ENCODE measurements around the gene FUT1. TPM values are rescaled to one million over a fixed set of nuclear protein-coding genes. Genes with fewer than 3 reads are reported as not detected.

The FUT1 gene
- total and polyA plus RNA-seq, 2 of the 8 experiments (the other 6 are each of a cell fraction or from before 2014, with no cell fraction given): 7.4 to 12.9 TPM

DNA sequence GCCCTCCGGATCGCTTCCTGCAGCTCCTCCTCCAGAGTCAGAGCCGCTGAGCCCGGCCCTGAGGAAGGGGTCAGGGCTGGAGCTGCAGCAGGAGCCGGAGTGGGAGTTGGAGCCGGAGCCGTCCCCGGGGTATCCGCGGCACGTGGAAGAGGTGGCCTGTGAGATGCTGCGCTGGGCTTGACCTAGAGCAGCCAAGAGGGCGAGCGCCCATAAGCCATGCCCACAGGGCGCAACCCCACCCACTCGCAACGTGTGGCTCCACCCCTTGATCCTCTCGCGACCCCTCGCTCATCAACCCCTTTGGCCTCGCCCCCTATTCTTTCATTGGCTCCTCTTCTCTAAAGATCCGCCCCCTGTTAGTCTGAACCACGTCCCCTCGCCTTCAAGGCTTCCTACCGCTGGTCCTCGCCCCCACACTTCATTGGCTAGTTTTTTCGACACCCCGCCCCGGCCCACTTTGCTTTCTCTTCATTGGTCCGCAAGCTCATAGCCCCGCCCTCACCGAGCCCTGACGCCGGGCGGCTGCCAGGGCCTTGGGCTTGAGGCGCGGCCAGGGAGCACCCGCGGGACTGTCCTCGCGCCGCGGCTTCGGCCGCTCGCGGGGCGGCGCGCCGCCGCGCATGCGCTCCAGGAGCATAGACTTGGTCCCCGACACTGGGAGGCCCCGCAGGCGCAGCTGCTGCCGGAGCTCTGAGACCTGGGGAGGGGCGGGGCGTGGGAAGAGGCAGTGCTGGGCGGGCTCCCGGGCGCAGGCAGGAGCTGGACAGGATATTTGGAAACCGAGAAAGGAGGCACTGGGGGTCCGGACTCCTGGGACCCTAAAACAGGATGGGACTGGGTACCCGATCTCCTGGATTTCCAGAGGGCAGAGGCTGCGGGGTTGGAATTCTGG lies 38.3 kb downstream of the FUT1 start (continued):
- TF ChIP-seq EZH2 (IDR thresholded peaks at IDR 0.05; ENCODE audit: low read depth, low read length, severe bottlenecking) (no peak), JUN (IDR thresholded peaks at IDR 0.05; ENCODE audit: low read depth, low read length) (no peak), BACH1 (IDR thresholded peaks at IDR 0.05; ENCODE audit: low read length) (peak; percentile 94), POLR2A (IDR thresholded peaks at IDR 0.05; ENCODE audit: control extremely low read depth in 1 of 2, low read depth in 2 of 2, low read length in 2 of 2) (no peak), TAF7 (optimal IDR thresholded peaks at IDR 0.05; ENCODE audit: borderline replicate concordance, low read depth, low read length) (no peak), SAP30 (IDR thresholded peaks at IDR 0.05; ENCODE audit: insufficient read depth, insufficient replicate concordance, low read length) (no peak), CHD2 (IDR thresholded peaks at IDR 0.05; ENCODE audit: low read length) (0 out of 2 replicates have a peak, but pooled peaks have one; percentile 38), RXRA (IDR thresholded peaks at IDR 0.05; ENCODE audit: insufficient read depth, low read depth, low read length) (no peak), POU5F1 (IDR thresholded peaks at IDR 0.05; ENCODE audit: low read depth, low read length) (no peak), FOSL1 (IDR thresholded peaks at IDR 0.05; ENCODE audit: insufficient read depth, low read depth, low read length) (no peak), HDAC6 (IDR thresholded peaks at IDR 0.05; ENCODE audit: low read depth, low read length) (no peak), HDAC2 (IDR thresholded peaks at IDR 0.05; ENCODE audit: borderline replicate concordance in 1 of 2, low read depth in 2 of 2, low read length in 2 of 2) (peak; percentile 61 to 64; a peak in 2 of 4 replicates), TCF12 (IDR thresholded peaks at IDR 0.05; ENCODE audit: low read depth, low read length) (no peak), PHF8 (conservative IDR thresholded peaks at IDR 0.05; ENCODE audit: low read depth, low read length) (peak; percentile 52), BRCA1 (IDR thresholded peaks at IDR 0.05; ENCODE audit: low read depth, low read length) (no peak), CREB1 (IDR thresholded peaks at IDR 0.05) (no peak), YY1 (IDR thresholded peaks at IDR 0.05; ENCODE audit: low read depth, low read length) (no peak), RAD21 (IDR thresholded peaks at IDR 0.05 in 1 of 2, conservative IDR thresholded peaks at IDR 0.05 in 1 of 2; ENCODE audit: low read depth in 2 of 2, low read length in 2 of 2) (no peak), ZNF274 (IDR thresholded peaks at IDR 0.05; ENCODE audit: borderline replicate concordance, extremely low read depth, low read length) (no peak), RBBP5 (IDR thresholded peaks at IDR 0.05; ENCODE audit: borderline replicate concordance, low read depth, low read length) (peak; percentile 25; the same call in 1 of the 2 replicates), CBX8 (IDR thresholded peaks at IDR 0.05; ENCODE audit: borderline replicate concordance, low read depth, low read length) (no peak), SRF (IDR thresholded peaks at IDR 0.05; ENCODE audit: low read depth, low read length) (no peak), SP4 (IDR thresholded peaks at IDR 0.05; ENCODE audit: low read length) (peak; percentile 80; the same call in 1 of the 2 replicates)
- TF ChIP-seq, protein P1, sequence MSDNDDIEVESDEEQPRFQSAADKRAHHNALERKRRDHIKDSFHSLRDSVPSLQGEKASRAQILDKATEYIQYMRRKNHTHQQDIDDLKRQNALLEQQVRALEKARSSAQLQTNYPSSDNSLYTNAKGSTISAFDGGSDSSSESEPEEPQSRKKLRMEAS (IDR thresholded peaks at IDR 0.05): no peak

Measured in H1 (cell line).